HEK293 (cell line): Measurements from ENCODE around the gene HADHB.

Source experiments
- BCL11B ChIP-seq: fragments of 450-650 bp; formaldehyde crosslinking; IDR thresholded peaks from 2 replicates; pipeline ENCODE4 v1.5.1; 2016; ENCODE audit warnings: low read depth, missing biosample characterization, missing genetic modification characterization
- HOXC10 ChIP-seq: sonication (generic); formaldehyde crosslinking; IDR thresholded peaks from 2 replicates; pipeline ENCODE4 v1.8.1; 2023; ENCODE audit warnings: mild to moderate bottlenecking, missing genetic modification reagents
- KLF16 ChIP-seq: fragments of 450-650 bp; formaldehyde crosslinking; IDR thresholded peaks from 2 replicates; pipeline ENCODE4 v1.5.1; 2017; ENCODE audit warnings: missing biosample characterization, missing genetic modification characterization
- KLF7 ChIP-seq: fragments of 450-650 bp; formaldehyde crosslinking; IDR thresholded peaks from 2 replicates; pipeline ENCODE4 v1.5.1; 2016; ENCODE audit warnings: missing biosample characterization, missing genetic modification characterization, borderline replicate concordance
- PBX3 ChIP-seq: sonication (generic); formaldehyde crosslinking; IDR thresholded peaks from 2 replicates; pipeline ENCODE4 v1.8.1; 2022; ENCODE audit warnings: mild to moderate bottlenecking, moderate library complexity, missing genetic modification reagents
- PRDM4 ChIP-seq: fragments of 450-650 bp; formaldehyde crosslinking; IDR thresholded peaks from 2 replicates; pipeline ENCODE4 v1.5.1; 2017; ENCODE audit warnings: missing biosample characterization, missing genetic modification characterization
- PRDM6 ChIP-seq: fragments of 450-650 bp; formaldehyde crosslinking; IDR thresholded peaks from 2 replicates; pipeline ENCODE4 v1.5.1; 2017; ENCODE audit warnings: missing biosample characterization, missing genetic modification characterization
- SP7 ChIP-seq: fragments of 450-650 bp; formaldehyde crosslinking; IDR thresholded peaks from 2 replicates; pipeline ENCODE4 v1.5.1; 2016; ENCODE audit warnings: missing biosample characterization, missing genetic modification characterization
- YY2 ChIP-seq: fragments of 450-650 bp; formaldehyde crosslinking; IDR thresholded peaks from 2 replicates; pipeline ENCODE4 v1.5.1; 2016; ENCODE audit warnings: missing biosample characterization, missing genetic modification characterization
- ZBTB17 ChIP-seq: fragments of 450-650 bp; formaldehyde crosslinking; IDR thresholded peaks from 2 replicates; pipeline ENCODE4 v1.5.1; 2016; ENCODE audit warnings: missing biosample characterization, missing genetic modification characterization
- ZBTB26 ChIP-seq: fragments of 450-650 bp; formaldehyde crosslinking; optimal IDR thresholded peaks from 2 replicates; pipeline ENCODE3; 2016; ENCODE audit warnings: missing biosample characterization, mild to moderate bottlenecking, missing genetic modification characterization
- ZNF132 ChIP-seq: fragments of 450-650 bp; formaldehyde crosslinking; IDR thresholded peaks from 2 replicates; pipeline ENCODE4 v1.5.1; 2017; ENCODE audit warnings: missing biosample characterization, missing genetic modification characterization, borderline replicate concordance
- ZNF138 ChIP-seq: fragments of 450-650 bp; formaldehyde crosslinking; IDR thresholded peaks from 2 replicates; pipeline ENCODE4 v1.5.1; 2016; ENCODE audit warnings: missing biosample characterization, missing genetic modification characterization, borderline replicate concordance
- ZNF146 ChIP-seq: fragments of 450-650 bp; formaldehyde crosslinking; IDR thresholded peaks from 2 replicates; pipeline ENCODE4 v1.5.1; 2016; ENCODE audit warnings: missing biosample characterization, missing genetic modification characterization
- ZNF2 ChIP-seq: fragments of 450-650 bp; formaldehyde crosslinking; IDR thresholded peaks from 2 replicates; pipeline ENCODE4 v1.5.1; 2016; ENCODE audit warnings: missing biosample characterization, missing genetic modification characterization
- ZNF214 ChIP-seq: fragments of 450-650 bp; formaldehyde crosslinking; IDR thresholded peaks from 2 replicates; pipeline ENCODE4 v1.5.1; 2017; ENCODE audit warnings: missing biosample characterization, mild to moderate bottlenecking, missing genetic modification characterization, borderline replicate concordance
- ZNF24 ChIP-seq: fragments of 450-650 bp; formaldehyde crosslinking; IDR thresholded peaks from 2 replicates; pipeline ENCODE4 v1.5.1; 2016; ENCODE audit warnings: missing biosample characterization, missing genetic modification characterization
- ZNF26 ChIP-seq: fragments of 450-650 bp; formaldehyde crosslinking; IDR thresholded peaks from 2 replicates; pipeline ENCODE4 v1.5.1; 2016; ENCODE audit warnings: missing biosample characterization, missing genetic modification characterization
- ZNF391 ChIP-seq: fragments of 450-650 bp; formaldehyde crosslinking; IDR thresholded peaks from 2 replicates; pipeline ENCODE4 v1.5.1; 2016; ENCODE audit warnings: low read depth, missing biosample characterization, missing genetic modification characterization, borderline replicate concordance
- ZNF398 ChIP-seq: fragments of 450-650 bp; formaldehyde crosslinking; IDR thresholded peaks from 2 replicates; pipeline ENCODE4 v1.5.1; 2017; ENCODE audit warnings: missing biosample characterization, missing genetic modification characterization
- ZNF416 ChIP-seq: fragments of 450-650 bp; formaldehyde crosslinking; IDR thresholded peaks from 2 replicates; pipeline ENCODE4 v1.5.1; 2016; ENCODE audit warnings: missing biosample characterization, missing genetic modification characterization
- ZNF473 ChIP-seq: fragments of 450-650 bp; formaldehyde crosslinking; IDR thresholded peaks from 2 replicates; pipeline ENCODE4 v1.5.1; 2017; ENCODE audit warnings: missing biosample characterization, missing genetic modification characterization
- ZNF561 ChIP-seq: fragments of 450-650 bp; IDR thresholded peaks from 2 replicates; pipeline ENCODE4 v1.5.1; 2018; ENCODE audit warnings: missing biosample characterization, missing genetic modification characterization, borderline replicate concordance
- ZNF610 ChIP-seq: fragments of 450-650 bp; formaldehyde crosslinking; IDR thresholded peaks from 2 replicates; pipeline ENCODE4 v1.5.1; 2016; ENCODE audit warnings: missing biosample characterization, missing genetic modification characterization, borderline replicate concordance
- ZNF626 ChIP-seq: fragments of 450-650 bp; sonication (Bioruptor Pico); formaldehyde crosslinking; IDR thresholded peaks from 2 replicates; pipeline ENCODE4 v1.5.1; 2018; ENCODE audit warnings: missing biosample characterization, missing genetic modification characterization, inconsistent platforms
- ZNF639 ChIP-seq: fragments of 450-650 bp; formaldehyde crosslinking; IDR thresholded peaks from 2 replicates; pipeline ENCODE4 v1.5.1; 2016; ENCODE audit warnings: missing biosample characterization, missing genetic modification characterization
- ZNF785 ChIP-seq: fragments of 450-650 bp; formaldehyde crosslinking; IDR thresholded peaks from 2 replicates; pipeline ENCODE4 v1.5.1; 2016; ENCODE audit warnings: missing biosample characterization, missing genetic modification characterization

Gene HADHB

GRCh38 chr2:26244309-26245230, at the start of gene HADHB, which contains the start of gene HADHA (continued):
- TF ChIP-seq ZNF146 (tag by site-specific recombination) (no peak), SP7 (tag by site-specific recombination) (peak; percentile 69), ZBTB26 (tag by site-specific recombination) (peak; percentile 42), ZNF626 (tag by site-specific recombination) (no peak), ZNF138 (tag by site-specific recombination) (no peak), ZNF398 (no peak; the same call in 1 of the 2 replicates), ZNF214 (tag by site-specific recombination) (no peak), YY2 (tag by site-specific recombination) (peak; percentile 77), BCL11B (tag by site-specific recombination) (no peak; the same call in 1 of the 2 replicates), ZNF416 (tag by site-specific recombination) (no peak), PRDM4 (tag by site-specific recombination) (no peak), ZNF561 (tag by site-specific recombination) (0 out of 2 replicates have a peak, but pooled peaks have one; percentile 63), ZNF26 (tag by site-specific recombination) (no peak), KLF7 (tag by site-specific recombination) (peak; percentile 88; the same call in 1 of the 2 replicates), ZBTB17 (tag by site-specific recombination) (peak; percentile 33), ZNF473 (tag by site-specific recombination) (no peak), ZNF785 (tag by site-specific recombination) (no peak), ZNF132 (no peak), ZNF2 (peak; percentile 80), KLF16 (peak; percentile 40; the same call in 1 of the 2 replicates), PBX3 (no peak), ZNF24 (no peak), ZNF391 (tag by site-specific recombination) (no peak), PRDM6 (no peak), HOXC10 (CRISPR knock-in tag) (no peak), ZNF639 (no peak; the same call in 1 of the 2 replicates), ZNF610 (tag by site-specific recombination) (0 out of 2 replicates have a peak, but pooled peaks have one; percentile 13)
